Measurements from ENCODE around the gene HS3ST4.

The HS3ST4 gene

GRCh38 chr16:26128296-26128695, 436.5 kb downstream of the HS3ST4 start:
- DNase-seq, result no peak

GRCh38 chr16:26129997-26130396, 438.2 kb downstream of the HS3ST4 start:
- no peak for DNase-seq

GRCh38 chr16:26133416-26134093, 441.8 kb downstream of the HS3ST4 start:
- no peak for DNase-seq

GRCh38 chr16:26134588-26134987, 442.8 kb downstream of the HS3ST4 start:
- DNase-seq, result no peak

GRCh38 chr16:26137956-26138355, 446.2 kb downstream of the HS3ST4 start:
- DNase-seq, result no peak

- no peak for DNase-seq
Observed at GRCh38 chr16:26139091-26139490, 447.3 kb downstream of the HS3ST4 start.

GRCh38 chr16:26139884-26140283, 448.1 kb downstream of the HS3ST4 start:
- DNase-seq, result no peak

- no peak for DNase-seq
Observed at GRCh38 chr16:26149364-26150190, 457.8 kb downstream of the HS3ST4 start.

GRCh38 chr16:26155221-26155620, 463.5 kb downstream of the HS3ST4 start:
- DNase-seq, result no peak

- no peak for DNase-seq
Observed at GRCh38 chr16:26157319-26157718, 465.6 kb downstream of the HS3ST4 start.

GRCh38 chr16:26158142-26158759, 466.5 kb downstream of the HS3ST4 start:
- no peak for DNase-seq

GRCh38 chr16:26161461-26162180, 469.9 kb downstream of the HS3ST4 start:
- DNase-seq, result no peak

- no peak for DNase-seq
Observed at GRCh38 chr16:26169473-26169872, 477.7 kb downstream of the HS3ST4 start.

GRCh38 chr16:26175944-26176343, 484.2 kb downstream of the HS3ST4 start:
- DNase-seq, result no peak

- no peak for DNase-seq
Observed at GRCh38 chr16:26177438-26177837, 485.7 kb downstream of the HS3ST4 start.

- DNase-seq, result no peak
Observed at GRCh38 chr16:26178298-26178697, 486.5 kb downstream of the HS3ST4 start.

GRCh38 chr16:26186091-26186615, 494.4 kb downstream of the HS3ST4 start:
- no peak for DNase-seq

Measured in NCI-H524 treated with DMSO at 0.1 percent for 48 hours (cell line).